Measurements from ENCODE around the gene KCNIP4.

The KCNIP4 gene

GRCh38 chr4:21177871-21178270 is 770.7 kb downstream of the KCNIP4 start:
- no peak for DNase-seq (ENCODE audit: low read depth)

- no peak for DNase-seq (ENCODE audit: low read depth)
Measured at GRCh38 chr4:21177092-21177491, 771.5 kb downstream of the KCNIP4 start.

DNA sequence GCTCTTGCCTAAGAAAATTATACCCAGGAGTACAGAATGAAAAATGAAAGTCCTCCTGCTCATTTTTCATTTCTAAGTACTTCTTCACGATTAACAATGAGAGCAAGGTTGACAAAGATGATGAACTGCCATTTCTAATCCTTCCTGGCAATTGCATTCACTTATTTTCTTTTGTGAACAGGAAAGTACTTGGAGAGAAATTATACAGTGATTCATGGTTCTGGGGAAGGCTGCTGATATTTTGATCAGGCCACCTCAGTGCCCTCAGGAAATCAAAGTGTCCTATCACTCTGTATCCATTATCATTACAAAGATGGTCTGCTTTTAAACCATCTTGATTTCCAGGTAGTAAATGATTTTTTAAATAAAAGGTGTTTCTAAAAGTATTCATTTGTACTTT is 780.9 kb downstream of the KCNIP4 start:
- no peak for DNase-seq (ENCODE audit: low read depth)

GRCh38 chr4:21155367-21155766 is 793.2 kb downstream of the KCNIP4 start:
- no peak for DNase-seq (ENCODE audit: low read depth)

DNA sequence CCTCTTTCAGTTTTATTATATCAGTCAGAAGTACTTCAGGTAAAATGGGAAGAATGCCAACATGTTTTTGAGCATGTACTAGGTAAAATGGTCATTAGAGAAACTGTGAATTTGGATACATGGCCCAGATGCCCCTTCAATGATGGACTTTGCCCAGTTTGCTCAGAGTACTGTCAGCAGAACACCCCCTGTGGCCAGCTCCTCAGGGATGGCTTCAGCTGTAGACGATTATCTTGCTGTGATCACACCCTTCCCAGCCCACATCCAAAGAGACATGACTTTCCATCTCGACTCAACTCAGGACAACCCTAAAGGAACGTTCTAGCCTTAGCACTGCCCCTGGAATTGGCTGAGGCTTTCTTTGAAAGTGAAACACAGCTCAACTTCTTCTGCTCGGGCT is 809.2 kb downstream of the KCNIP4 start:
- DNase-seq (ENCODE audit: low read depth) = no peak

DNA sequence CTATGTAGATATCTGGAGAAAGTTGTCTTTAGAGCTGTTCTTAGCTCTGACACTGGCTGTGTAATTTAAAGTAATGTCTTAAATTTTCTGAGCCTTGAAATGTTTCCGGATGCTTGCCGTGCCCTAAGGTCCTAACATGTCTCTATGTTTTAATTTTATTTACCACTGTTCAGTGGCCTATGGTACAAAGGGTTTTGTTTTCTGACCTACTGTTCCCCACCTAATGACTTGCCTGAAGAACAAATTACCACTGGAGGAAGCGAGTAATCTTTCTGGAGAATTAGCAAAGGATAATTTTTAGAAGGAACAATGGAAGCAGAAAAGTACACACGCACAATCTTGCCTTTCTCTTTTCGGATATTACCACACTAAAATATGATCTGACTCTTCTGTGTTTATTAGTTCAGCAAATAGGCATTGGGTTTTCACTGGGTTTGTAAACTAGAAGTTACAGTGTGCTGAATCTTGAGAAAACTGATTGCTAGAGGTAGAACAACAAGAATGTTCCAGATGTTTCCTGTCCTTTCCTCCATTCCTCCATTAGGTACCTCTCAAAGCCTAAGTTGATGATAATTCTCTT is 812.4 kb downstream of the KCNIP4 start:
- DNase-seq (ENCODE audit: low read depth) = no peak

DNA sequence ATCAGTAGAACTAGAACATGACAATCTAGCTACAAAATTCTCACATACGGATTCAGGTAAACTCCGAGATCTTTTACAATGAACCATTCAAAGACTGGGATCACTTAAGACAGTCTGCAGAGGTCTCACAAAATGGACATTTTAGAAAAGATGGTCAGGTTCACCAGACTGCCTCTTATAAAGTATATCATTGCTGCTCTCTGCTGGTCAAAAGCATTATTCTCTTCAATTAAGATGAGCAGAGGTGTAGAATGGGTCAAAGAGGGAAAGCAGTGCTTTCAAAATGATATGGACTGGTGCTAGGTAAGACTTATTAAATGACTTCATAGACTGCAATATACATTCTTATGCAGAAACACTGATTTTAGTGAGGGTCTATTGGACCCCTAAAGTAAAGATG is 813.6 kb downstream of the KCNIP4 start:
- no peak for DNase-seq (ENCODE audit: low read depth)

DNA sequence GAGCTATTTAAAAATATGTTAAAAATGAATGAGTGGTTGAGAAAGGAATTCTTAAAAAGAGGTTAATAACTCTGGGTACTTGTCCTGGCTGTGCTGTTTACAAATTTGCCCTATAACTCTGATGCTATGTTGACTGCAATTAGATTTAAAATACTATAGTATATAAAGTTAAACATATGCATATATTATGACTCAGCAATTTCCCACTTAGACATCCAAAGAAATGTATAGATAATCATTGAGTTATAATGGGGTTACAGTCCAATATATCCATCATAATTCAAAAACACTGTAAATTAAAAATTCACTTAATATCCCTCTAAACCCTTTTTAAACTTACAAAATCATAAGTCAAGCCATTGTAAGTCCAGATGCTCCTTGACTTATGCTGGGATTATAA is 818.0 kb downstream of the KCNIP4 start:
- DNase-seq (ENCODE audit: low read depth) = no peak

GRCh38 chr4:21126014-21126512 is 822.5 kb downstream of the KCNIP4 start:
- no peak for DNase-seq (ENCODE audit: low read depth)

DNA sequence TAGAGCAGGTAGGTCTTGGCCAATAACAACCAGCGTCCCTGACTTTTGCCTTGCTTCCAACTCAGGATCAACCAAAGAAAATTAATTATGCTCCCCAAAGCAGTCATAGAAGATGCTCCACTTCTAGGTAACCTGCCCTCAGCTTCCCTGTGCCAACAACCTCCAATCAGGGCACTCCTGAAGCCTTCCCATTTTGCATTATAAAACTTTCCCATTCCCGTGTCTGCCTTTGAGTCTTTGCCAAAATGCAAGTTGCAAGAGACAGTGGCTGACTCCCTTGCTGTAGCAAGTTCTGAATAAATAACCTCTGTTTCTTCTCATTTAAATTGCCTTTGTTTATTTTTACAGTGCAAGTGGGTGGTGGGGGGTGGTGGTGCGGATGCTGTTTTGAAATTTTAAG is 830.3 kb downstream of the KCNIP4 start:
- DNase-seq (ENCODE audit: low read depth) = no peak

GRCh38 chr4:21117541-21118180 is 830.9 kb downstream of the KCNIP4 start:
- DNase-seq (ENCODE audit: low read depth) = no peak

GRCh38 chr4:21113496-21114223 is 834.9 kb downstream of the KCNIP4 start:
- DNase-seq (ENCODE audit: low read depth) = no peak

- DNase-seq (ENCODE audit: low read depth) = no peak
Measured at GRCh38 chr4:21102667-21103066, 845.9 kb downstream of the KCNIP4 start.

DNA sequence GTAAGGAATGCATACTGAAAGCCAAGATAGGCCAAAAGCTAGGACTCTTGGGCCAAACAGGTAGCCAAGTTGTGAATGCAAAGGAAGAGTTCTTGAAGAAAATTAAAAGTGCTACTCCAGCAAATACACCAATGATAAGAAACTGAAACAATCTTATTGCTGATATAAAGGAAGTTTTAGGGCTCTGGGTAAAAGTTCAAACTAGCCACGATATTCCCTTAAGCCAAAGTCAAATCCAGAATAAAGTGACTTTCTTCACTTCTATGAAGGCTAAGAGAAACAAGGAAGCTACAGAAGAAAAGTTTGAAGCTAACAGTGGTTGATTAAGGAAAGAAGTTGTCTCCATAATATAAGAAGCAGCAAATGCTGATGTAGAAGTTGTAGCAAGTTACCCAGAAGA is 850.7 kb downstream of the KCNIP4 start:
- no peak for DNase-seq (ENCODE audit: low read depth)

GRCh38 chr4:21097026-21097425 is 851.5 kb downstream of the KCNIP4 start:
- DNase-seq (ENCODE audit: low read depth) = no peak

DNA sequence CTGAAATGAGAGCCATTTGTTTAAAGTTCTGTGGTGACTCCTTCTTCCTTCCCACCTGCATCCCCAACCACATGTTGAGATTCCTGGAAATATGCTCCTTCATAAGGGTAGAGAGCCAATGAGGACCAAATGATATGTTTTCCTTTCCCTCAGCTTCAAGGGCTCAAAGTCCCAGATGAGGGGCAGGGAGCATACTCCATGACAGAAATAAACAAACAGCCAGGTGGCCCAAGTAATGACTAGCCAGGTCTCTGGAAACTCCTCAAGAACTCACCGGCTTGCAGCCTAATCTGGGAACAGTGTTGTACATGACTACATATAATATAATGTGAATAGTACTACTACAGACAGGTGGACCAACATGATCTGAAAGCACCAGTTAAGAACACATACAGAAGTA is 856.0 kb downstream of the KCNIP4 start:
- DNase-seq (ENCODE audit: low read depth) = no peak

- no peak for DNase-seq (ENCODE audit: low read depth)
Measured at GRCh38 chr4:21090094-21090666, 858.4 kb downstream of the KCNIP4 start.

DNA sequence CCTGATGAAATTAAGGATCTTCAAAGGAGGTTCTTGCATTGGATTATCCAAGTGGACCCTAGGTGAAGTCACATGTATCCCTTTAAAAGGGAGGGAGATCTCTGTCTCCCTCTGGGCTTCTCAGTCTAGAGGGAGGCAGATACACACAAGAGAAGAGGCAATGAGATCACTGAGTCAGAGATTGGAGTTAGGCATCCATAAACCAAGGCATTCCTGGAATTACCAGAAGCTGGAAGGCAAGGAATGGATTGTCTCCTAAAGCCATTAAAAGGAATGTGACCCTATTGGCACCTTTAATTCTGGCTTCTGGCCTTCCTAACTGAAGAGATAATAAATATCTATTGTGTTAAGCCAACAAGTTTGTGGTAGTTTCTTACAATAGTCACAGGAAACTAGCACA is 865.2 kb downstream of the KCNIP4 start:
- no peak for DNase-seq (ENCODE audit: low read depth)

GRCh38 chr4:21077967-21078366 is 870.6 kb downstream of the KCNIP4 start:
- DNase-seq (ENCODE audit: low read depth) = no peak

DNA sequence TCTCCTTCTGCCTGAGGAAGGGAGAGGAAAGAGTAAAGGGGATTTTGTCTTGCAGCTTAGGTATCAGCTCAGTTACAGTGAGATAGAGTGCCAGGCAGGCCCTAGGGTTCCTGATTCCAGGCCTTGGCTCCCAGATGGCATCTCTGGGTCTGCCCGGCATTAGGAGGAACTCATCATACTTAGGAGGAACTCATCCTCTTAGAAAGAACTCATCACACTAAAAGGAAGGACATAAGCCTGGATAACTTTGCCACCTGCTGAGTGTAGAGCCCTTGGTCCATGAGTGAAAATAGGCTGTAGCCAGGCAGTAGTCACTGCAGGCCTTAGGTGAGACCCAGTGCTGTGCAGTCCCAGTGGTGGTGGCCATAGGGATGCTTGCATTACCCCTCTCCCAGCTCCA is 881.2 kb downstream of the KCNIP4 start:
- DNase-seq (ENCODE audit: low read depth) = no peak

DNA sequence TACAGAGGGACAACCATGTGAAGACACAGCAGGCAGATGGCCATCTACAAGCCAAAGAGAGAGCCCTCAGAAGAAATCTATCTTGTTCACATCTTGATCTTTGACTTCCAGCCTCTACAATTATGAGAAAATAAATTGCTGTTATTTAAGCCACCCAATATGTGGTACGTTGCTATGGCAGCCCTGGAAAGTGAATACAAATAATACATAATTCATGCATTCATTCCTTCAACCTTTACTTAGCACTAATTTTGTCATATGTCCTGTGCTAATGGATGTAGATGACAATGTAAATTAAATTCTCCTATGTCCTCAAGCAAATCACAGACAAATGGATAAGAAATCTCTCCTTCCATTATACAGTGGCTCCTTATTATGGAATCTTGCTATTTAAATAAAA is 886.7 kb downstream of the KCNIP4 start:
- no peak for DNase-seq (ENCODE audit: low read depth)

DNA sequence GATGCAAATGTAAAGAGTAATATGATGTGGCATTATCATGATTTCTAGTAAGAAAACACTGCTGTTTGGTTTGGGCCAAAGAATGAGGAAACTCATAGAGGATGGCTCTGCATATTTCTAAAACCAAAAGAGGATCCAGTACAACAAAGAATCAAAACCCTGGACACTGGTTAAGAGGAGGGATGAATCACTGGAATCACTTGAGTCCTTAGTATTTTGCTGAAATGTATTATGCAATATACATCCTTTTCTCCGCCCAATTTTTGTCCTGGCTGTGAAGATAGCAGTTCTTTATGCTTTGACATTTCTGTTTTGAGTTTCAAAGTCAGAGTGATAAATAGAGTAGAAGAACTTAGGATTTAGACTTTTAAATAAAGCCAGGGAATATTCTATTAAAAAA is 902.4 kb downstream of the KCNIP4 start:
- no peak for DNase-seq (ENCODE audit: low read depth)

GRCh38 chr4:21045119-21045518 is 903.5 kb downstream of the KCNIP4 start:
- DNase-seq (ENCODE audit: low read depth) = no peak
